HEK293 (cell line): ENCODE data around the gene AK1.

Experiments used
- CTCF ChIA-PET: fragments of 350-600 bp; formaldehyde crosslinking; extraction: SDS; loops from one replicate; lab custom pipeline; 2021; ENCODE audit warnings: antibody characterized with exemption; lab: Yijun Ruan, JAX
- POLR2A ChIA-PET: fragments of 300-600 bp; formaldehyde crosslinking; extraction: SDS; loops from one replicate; lab custom pipeline; 2020; ENCODE audit warnings: antibody characterized with exemption, inconsistent platforms; lab: Yijun Ruan, JAX
- H3K27ac ChIP-seq: fragments of 200-500 bp; sonication (Bioruptor generic); 2 replicates; pipeline ENCODE4 v1.5.1; 2014; ENCODE audit warnings: low read depth, low read length, control low read depth, inconsistent platforms; ENCODE audit errors: extremely low read depth
- H3K36me3 ChIP-seq, 2 experiments: fragments of 200-500 bp in 1 of 2; sonication (Bioruptor generic) in 1 of 2; 1 replicate in 1 of 2; 2 replicates in 1 of 2; pipeline ENCODE4 v1.5.1; 2014 to 2017; ENCODE audit warnings: inconsistent platforms in 2 of 2, low read length in 2 of 2; ENCODE audit not compliant: control insufficient read depth in 2 of 2, insufficient read depth in 1 of 2
- H3K4me1 ChIP-seq: fragments of 200-500 bp; sonication (Bioruptor generic); 2 replicates; pipeline ENCODE4 v1.5.1; 2014; ENCODE audit warnings: mild to moderate bottlenecking, low read length, inconsistent platforms; ENCODE audit not compliant: control insufficient read depth, insufficient read depth
- H3K4me3 ChIP-seq: 2 replicates; pipeline ENCODE4 v1.5.1; 2011; ENCODE audit warnings: low read depth, mild to moderate bottlenecking, control low read depth, low read length, moderate library complexity
- H3K9me3 ChIP-seq: fragments of 200-500 bp; sonication (Bioruptor generic); 2 replicates; pipeline ENCODE4 v1.5.1; 2014; ENCODE audit warnings: low read depth, low read length, inconsistent platforms; ENCODE audit not compliant: control insufficient read depth, insufficient read depth
- HOXA7 ChIP-seq: sonication (generic); formaldehyde crosslinking; IDR thresholded peaks from 2 replicates; pipeline ENCODE4 v1.8.1; 2022; ENCODE audit warnings: missing genetic modification reagents, borderline replicate concordance
- SCRT1 ChIP-seq: fragments of 450-650 bp; formaldehyde crosslinking; IDR thresholded peaks from 2 replicates; pipeline ENCODE4 v1.5.1; 2016; ENCODE audit warnings: missing biosample characterization, missing genetic modification characterization, borderline replicate concordance
- SCRT2 ChIP-seq: fragments of 450-650 bp; formaldehyde crosslinking; IDR thresholded peaks from 2 replicates; pipeline ENCODE4 v1.5.1; 2016; ENCODE audit warnings: missing biosample characterization, missing genetic modification characterization
- SP2 ChIP-seq: fragments of 450-650 bp; formaldehyde crosslinking; IDR thresholded peaks from 2 replicates; pipeline ENCODE4 v1.5.1; 2016; ENCODE audit warnings: missing biosample characterization, missing genetic modification characterization
- ZBTB8A ChIP-seq: fragments of 450-650 bp; formaldehyde crosslinking; IDR thresholded peaks from 2 replicates; pipeline ENCODE4 v1.5.1; 2016; ENCODE audit warnings: missing biosample characterization, missing genetic modification characterization
- ZEB2 ChIP-seq: fragments of 450-650 bp; formaldehyde crosslinking; IDR thresholded peaks from 2 replicates; pipeline ENCODE4 v1.5.1; 2016; ENCODE audit warnings: missing biosample characterization, missing genetic modification characterization
- ZFHX2 ChIP-seq: fragments of 450-650 bp; formaldehyde crosslinking; conservative IDR thresholded peaks from 2 replicates; pipeline ENCODE4 v1.5.1; 2016; ENCODE audit warnings: missing biosample characterization, missing genetic modification characterization
- ZNF112 ChIP-seq: fragments of 450-650 bp; formaldehyde crosslinking; IDR thresholded peaks from 2 replicates; pipeline ENCODE4 v1.5.0; 2017; ENCODE audit warnings: missing biosample characterization, missing genetic modification characterization
- ZNF121 ChIP-seq: fragments of 450-650 bp; formaldehyde crosslinking; IDR thresholded peaks from 2 replicates; pipeline ENCODE4 v1.5.1; 2016; ENCODE audit warnings: missing biosample characterization, missing genetic modification characterization
- ZNF2 ChIP-seq: fragments of 450-650 bp; formaldehyde crosslinking; IDR thresholded peaks from 2 replicates; pipeline ENCODE4 v1.5.1; 2016; ENCODE audit warnings: missing biosample characterization, missing genetic modification characterization
- ZNF23 ChIP-seq: fragments of 450-650 bp; formaldehyde crosslinking; IDR thresholded peaks from 2 replicates; pipeline ENCODE4 v1.5.1; 2016; ENCODE audit warnings: missing biosample characterization, missing genetic modification characterization, borderline replicate concordance
- ZNF239 ChIP-seq: fragments of 450-650 bp; formaldehyde crosslinking; IDR thresholded peaks from 2 replicates; pipeline ENCODE4 v1.5.1; 2016; ENCODE audit warnings: missing biosample characterization, missing genetic modification characterization
- ZNF341 ChIP-seq: fragments of 450-650 bp; formaldehyde crosslinking; IDR thresholded peaks from 2 replicates; pipeline ENCODE4; 2016; ENCODE audit warnings: low read depth, missing biosample characterization, missing genetic modification characterization
- ZNF350 ChIP-seq: fragments of 450-650 bp; formaldehyde crosslinking; IDR thresholded peaks from 2 replicates; pipeline ENCODE4 v1.5.0; 2017; ENCODE audit warnings: missing biosample characterization, mild to moderate bottlenecking, missing genetic modification characterization
- ZNF580 ChIP-seq: fragments of 450-650 bp; formaldehyde crosslinking; IDR thresholded peaks from 2 replicates; pipeline ENCODE4 v1.5.1; 2016; ENCODE audit warnings: missing biosample characterization, missing genetic modification characterization
- ZNF654 ChIP-seq: fragments of 450-650 bp; formaldehyde crosslinking; IDR thresholded peaks from 2 replicates; pipeline ENCODE4 v1.5.1; 2016; ENCODE audit warnings: low read depth, missing biosample characterization, missing genetic modification characterization
- ZNF660 ChIP-seq: fragments of 450-650 bp; IDR thresholded peaks from 2 replicates; pipeline ENCODE4 v1.5.1; 2018; ENCODE audit warnings: missing biosample characterization, mild to moderate bottlenecking, missing genetic modification characterization
- ZNF664 ChIP-seq: fragments of 450-650 bp; formaldehyde crosslinking; IDR thresholded peaks from 2 replicates; pipeline ENCODE4 v1.5.1; 2016; ENCODE audit warnings: missing biosample characterization, missing genetic modification characterization
- ZNF792 ChIP-seq: fragments of 450-650 bp; formaldehyde crosslinking; IDR thresholded peaks from 2 replicates; pipeline ENCODE4 v1.5.1; 2016; ENCODE audit warnings: missing biosample characterization, missing genetic modification characterization
- TF ChIP-seq, protein P1 (sequence below): fragments of 450-650 bp; formaldehyde crosslinking; IDR thresholded peaks from 2 replicates; pipeline ENCODE4 v1.5.1; 2016; ENCODE audit warnings: missing biosample characterization, missing genetic modification characterization
- TF ChIP-seq, protein P2 (sequence below): fragments of 450-650 bp; formaldehyde crosslinking; IDR thresholded peaks from 2 replicates; pipeline ENCODE4 v1.5.1; 2016; ENCODE audit warnings: missing biosample characterization, missing genetic modification characterization
- TF ChIP-seq, protein P3 (sequence below): fragments of 450-650 bp; formaldehyde crosslinking; optimal IDR thresholded peaks from 2 replicates; pipeline ENCODE3; 2016; ENCODE audit warnings: missing biosample characterization, mild to moderate bottlenecking, missing genetic modification characterization
- TF ChIP-seq, protein P4 (sequence below): fragments of 450-650 bp; formaldehyde crosslinking; IDR thresholded peaks from 2 replicates; pipeline ENCODE4 v1.5.1; 2016; ENCODE audit warnings: missing biosample characterization, missing genetic modification characterization, low read depth
- TF ChIP-seq, protein P5 (sequence below): fragments of 450-650 bp; formaldehyde crosslinking; IDR thresholded peaks from 2 replicates; pipeline ENCODE4 v1.5.1; 2017; ENCODE audit warnings: missing biosample characterization, missing genetic modification characterization

AK1 gene

DNA sequence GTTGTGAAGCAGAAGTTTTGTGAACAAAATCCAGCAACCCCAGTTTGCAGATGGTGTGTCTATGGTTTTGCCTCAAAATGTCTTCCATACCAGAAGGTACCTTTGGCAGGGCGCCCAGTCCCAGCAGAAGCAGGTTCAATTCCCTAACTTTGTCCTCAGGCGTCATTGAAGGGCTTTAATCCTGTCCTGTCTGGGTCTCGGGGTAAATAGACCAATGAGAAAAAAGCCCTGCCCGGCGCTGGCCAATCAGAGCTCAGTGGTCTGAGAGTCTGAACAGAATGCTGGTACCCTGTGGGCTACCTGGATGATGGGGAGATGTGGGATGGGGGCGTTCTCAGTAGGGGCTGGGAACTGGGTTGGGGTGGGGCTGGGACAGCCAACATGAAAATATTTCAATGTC is 45.6 kb upstream of the AK1 start:
- Histone ChIP-seq H3K27ac (no peak overlapping the region), H3K4me1 (no peaks in the 10 kb centered on the region), H3K9me3 (no peaks in the 10 kb centered on the region), H3K4me3 (no peak overlapping the region), H3K36me3 (no peaks in the 10 kb centered on the region)
- TF ChIP-seq ZNF350 (tag by site-specific recombination) (no peak), SP2 (tag by site-specific recombination) (peak; percentile 35; the same call in 1 of the 2 replicates)
- ChIA-PET CTCF (interaction anchor here (0.5 to 8.6 kb wide), 6 partner anchors 10 to 195 kb away, joined by 3 to 65 read pairs (median 4); partner anchors contain the start of gene TOR2A), POLR2A (no interaction called here)

- ChIA-PET POLR2A (interaction anchor here (0.9 to 1.7 kb wide), 3 partner anchors 11 to 697 kb away, joined by 3 to 4 read pairs (median 3); partner anchors contain the start of gene TOR2A), CTCF (interaction anchor here (0.5 to 8.6 kb wide), 60 partner anchors 8 to 724 kb away, joined by 3 to 65 read pairs (median 4); partner anchors contain the start of genes AK1, CDK9, PIP5KL1 and PTRH1)
- no peaks in the 10 kb centered on the region for H3K9me3 ChIP-seq
- H3K27ac ChIP-seq = no peak overlapping the region
- H3K36me3 ChIP-seq = no peaks in the 10 kb centered on the region
- H3K4me1 ChIP-seq = peaks cover 3% of the 10 kb centered on the region; the same call in 1 of the 2 replicates
- no peak overlapping the region for H3K4me3 ChIP-seq
- TF ChIP-seq ZBTB8A (tag by site-specific recombination) (peak; percentile 62), ZNF112 (tag by site-specific recombination) (no peak), ZNF654 (peak; percentile 82), ZNF580 (no peak), ZEB2 (peak; percentile 54), ZNF239 (no peak), ZNF660 (tag by site-specific recombination) (0 out of 2 replicates have a peak, but pooled peaks have one; percentile 28), ZFHX2 (tag by site-specific recombination) (no peak), HOXA7 (CRISPR knock-in tag) (no peak), ZNF23 (no peak), ZNF664 (no peak), ZNF121 (peak; percentile 51; the same call in 1 of the 2 replicates), ZNF341 (tag by site-specific recombination) (no peak), SCRT1 (peak; percentile 41; the same call in 1 of the 2 replicates), ZNF2 (tag by site-specific recombination) (0 out of 2 replicates have a peak, but pooled peaks have one; percentile 36), SCRT2 (tag by site-specific recombination) (peak; percentile 62; the same call in 1 of the 2 replicates), ZNF792 (tag by site-specific recombination) (no peak)
- TF ChIP-seq, protein P1, sequence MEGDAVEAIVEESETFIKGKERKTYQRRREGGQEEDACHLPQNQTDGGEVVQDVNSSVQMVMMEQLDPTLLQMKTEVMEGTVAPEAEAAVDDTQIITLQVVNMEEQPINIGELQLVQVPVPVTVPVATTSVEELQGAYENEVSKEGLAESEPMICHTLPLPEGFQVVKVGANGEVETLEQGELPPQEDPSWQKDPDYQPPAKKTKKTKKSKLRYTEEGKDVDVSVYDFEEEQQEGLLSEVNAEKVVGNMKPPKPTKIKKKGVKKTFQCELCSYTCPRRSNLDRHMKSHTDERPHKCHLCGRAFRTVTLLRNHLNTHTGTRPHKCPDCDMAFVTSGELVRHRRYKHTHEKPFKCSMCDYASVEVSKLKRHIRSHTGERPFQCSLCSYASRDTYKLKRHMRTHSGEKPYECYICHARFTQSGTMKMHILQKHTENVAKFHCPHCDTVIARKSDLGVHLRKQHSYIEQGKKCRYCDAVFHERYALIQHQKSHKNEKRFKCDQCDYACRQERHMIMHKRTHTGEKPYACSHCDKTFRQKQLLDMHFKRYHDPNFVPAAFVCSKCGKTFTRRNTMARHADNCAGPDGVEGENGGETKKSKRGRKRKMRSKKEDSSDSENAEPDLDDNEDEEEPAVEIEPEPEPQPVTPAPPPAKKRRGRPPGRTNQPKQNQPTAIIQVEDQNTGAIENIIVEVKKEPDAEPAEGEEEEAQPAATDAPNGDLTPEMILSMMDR = peak; percentile 79
- TF ChIP-seq, protein P2, sequence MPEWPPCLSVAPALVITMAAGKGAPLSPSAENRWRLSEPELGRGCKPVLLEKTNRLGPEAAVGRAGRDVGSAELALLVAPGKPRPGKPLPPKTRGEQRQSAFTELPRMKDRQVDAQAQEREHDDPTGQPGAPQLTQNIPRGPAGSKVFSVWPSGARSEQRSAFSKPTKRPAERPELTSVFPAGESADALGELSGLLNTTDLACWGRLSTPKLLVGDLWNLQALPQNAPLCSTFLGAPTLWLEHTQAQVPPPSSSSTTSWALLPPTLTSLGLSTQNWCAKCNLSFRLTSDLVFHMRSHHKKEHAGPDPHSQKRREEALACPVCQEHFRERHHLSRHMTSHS = no peak
- TF ChIP-seq, protein P3, sequence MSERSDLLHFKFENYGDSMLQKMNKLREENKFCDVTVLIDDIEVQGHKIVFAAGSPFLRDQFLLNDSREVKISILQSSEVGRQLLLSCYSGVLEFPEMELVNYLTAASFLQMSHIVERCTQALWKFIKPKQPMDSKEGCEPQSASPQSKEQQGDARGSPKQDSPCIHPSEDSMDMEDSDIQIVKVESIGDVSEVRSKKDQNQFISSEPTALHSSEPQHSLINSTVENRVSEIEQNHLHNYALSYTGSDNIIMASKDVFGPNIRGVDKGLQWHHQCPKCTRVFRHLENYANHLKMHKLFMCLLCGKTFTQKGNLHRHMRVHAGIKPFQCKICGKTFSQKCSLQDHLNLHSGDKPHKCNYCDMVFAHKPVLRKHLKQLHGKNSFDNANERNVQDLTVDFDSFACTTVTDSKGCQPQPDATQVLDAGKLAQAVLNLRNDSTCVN (tag by site-specific recombination) = peak; percentile 43
- TF ChIP-seq, protein P4, sequence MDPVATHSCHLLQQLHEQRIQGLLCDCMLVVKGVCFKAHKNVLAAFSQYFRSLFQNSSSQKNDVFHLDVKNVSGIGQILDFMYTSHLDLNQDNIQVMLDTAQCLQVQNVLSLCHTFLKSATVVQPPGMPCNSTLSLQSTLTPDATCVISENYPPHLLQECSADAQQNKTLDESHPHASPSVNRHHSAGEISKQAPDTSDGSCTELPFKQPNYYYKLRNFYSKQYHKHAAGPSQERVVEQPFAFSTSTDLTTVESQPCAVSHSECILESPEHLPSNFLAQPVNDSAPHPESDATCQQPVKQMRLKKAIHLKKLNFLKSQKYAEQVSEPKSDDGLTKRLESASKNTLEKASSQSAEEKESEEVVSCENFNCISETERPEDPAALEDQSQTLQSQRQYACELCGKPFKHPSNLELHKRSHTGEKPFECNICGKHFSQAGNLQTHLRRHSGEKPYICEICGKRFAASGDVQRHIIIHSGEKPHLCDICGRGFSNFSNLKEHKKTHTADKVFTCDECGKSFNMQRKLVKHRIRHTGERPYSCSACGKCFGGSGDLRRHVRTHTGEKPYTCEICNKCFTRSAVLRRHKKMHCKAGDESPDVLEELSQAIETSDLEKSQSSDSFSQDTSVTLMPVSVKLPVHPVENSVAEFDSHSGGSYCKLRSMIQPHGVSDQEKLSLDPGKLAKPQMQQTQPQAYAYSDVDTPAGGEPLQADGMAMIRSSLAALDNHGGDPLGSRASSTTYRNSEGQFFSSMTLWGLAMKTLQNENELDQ (tag by site-specific recombination) = no peak
- TF ChIP-seq, protein P5, sequence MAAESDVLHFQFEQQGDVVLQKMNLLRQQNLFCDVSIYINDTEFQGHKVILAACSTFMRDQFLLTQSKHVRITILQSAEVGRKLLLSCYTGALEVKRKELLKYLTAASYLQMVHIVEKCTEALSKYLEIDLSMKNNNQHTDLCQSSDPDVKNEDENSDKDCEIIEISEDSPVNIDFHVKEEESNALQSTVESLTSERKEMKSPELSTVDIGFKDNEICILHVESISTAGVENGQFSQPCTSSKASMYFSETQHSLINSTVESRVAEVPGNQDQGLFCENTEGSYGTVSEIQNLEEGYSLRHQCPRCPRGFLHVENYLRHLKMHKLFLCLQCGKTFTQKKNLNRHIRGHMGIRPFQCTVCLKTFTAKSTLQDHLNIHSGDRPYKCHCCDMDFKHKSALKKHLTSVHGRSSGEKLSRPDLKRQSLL (tag by site-specific recombination) = no peak; the same call in 1 of the 2 replicates
Measured at GRCh38 chr9:127921557-127922120, 44.2 kb upstream of the AK1 start.
